Stimulated activated naive CD8-positive, alpha-beta T cell treated with anti-CD3 and anti-CD28 coated beads, Interleukin-15, Interleukin-2, amounts not matched to agents 100 ng/mL and 50 ng/mL, for 24 hours (primary cell): ENCODE measurements around the gene DHX58.

Experiments used
- H3K27ac Mint-ChIP-seq: one replicate; pipeline ENCODE4 v1.8.0; 2021; ENCODE audit warnings: mild to moderate bottlenecking, mixed read lengths
- H3K27me3 Mint-ChIP-seq: one replicate; pipeline ENCODE4 v1.8.0; 2021; ENCODE audit warnings: mixed read lengths
- H3K36me3 Mint-ChIP-seq: one replicate; pipeline ENCODE4 v1.8.0; 2021; ENCODE audit warnings: low read depth, mixed read lengths
- H3K4me1 Mint-ChIP-seq: one replicate; pipeline ENCODE4 v1.8.0; 2021; ENCODE audit warnings: low read depth, mixed read lengths
- H3K4me3 Mint-ChIP-seq: one replicate; pipeline ENCODE4 v1.8.0; 2021; ENCODE audit warnings: mild to moderate bottlenecking, mixed read lengths
- H3K9me3 Mint-ChIP-seq: one replicate; pipeline ENCODE4 v1.8.0; 2021; ENCODE audit warnings: mixed read lengths

Gene DHX58

GRCh38 chr17:42135151-42135550 lies 22.6 kb upstream of the DHX58 start:
- Mint-ChIP-seq H3K4me3 (no peak overlapping the region), H3K27ac (peak overlapping the region; percentile 26), H3K9me3 (no peaks in the 10 kb centered on the region), H3K36me3 (peaks cover 30% of the 10 kb centered on the region), H3K27me3 (no peaks in the 10 kb centered on the region), H3K4me1 (peaks cover 61% of the 10 kb centered on the region)

DNA sequence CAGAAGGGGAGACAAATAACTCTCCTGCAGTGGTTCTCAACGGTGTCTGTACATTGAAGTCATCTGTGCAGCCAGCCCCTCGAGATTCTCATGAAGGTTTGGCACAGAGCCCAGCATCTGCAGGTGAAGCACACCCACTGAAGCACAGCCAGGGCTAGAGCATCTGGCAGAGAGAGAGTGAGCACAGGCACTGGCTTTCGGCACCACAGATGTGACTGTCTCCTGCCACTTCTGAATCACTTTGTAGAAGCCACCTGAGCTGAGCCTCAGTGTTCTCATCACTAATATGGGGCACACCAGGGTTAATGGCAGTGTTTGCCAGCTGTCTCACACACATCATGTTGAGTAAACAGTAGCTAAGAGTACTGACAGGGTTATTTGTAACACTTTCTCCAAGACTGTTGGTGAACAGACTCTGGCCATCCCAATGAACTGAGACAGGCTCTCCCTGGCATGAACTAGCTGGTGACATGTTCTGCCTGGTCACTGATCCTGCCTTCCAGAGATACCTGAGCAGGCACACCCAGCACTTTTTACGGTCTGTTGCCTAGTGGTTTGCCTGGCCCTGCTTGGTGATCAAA lies 21.0 kb upstream of the DHX58 start:
- Mint-ChIP-seq H3K4me1 (peaks cover 65% of the 10 kb centered on the region), H3K9me3 (no peaks in the 10 kb centered on the region), H3K27ac (peak overlapping the region; percentile 82), H3K36me3 (peaks cover 41% of the 10 kb centered on the region), H3K4me3 (peak overlapping the region; percentile 25), H3K27me3 (no peaks in the 10 kb centered on the region)

GRCh38 chr17:42132941-42133340 lies 20.4 kb upstream of the DHX58 start:
- H3K27ac Mint-ChIP-seq = peak overlapping the region; percentile 82
- no peaks in the 10 kb centered on the region for H3K27me3 Mint-ChIP-seq
- H3K9me3 Mint-ChIP-seq = no peaks in the 10 kb centered on the region
- peaks cover 69% of the 10 kb centered on the region for H3K4me1 Mint-ChIP-seq
- peak overlapping the region; percentile 25 for H3K4me3 Mint-ChIP-seq
- H3K36me3 Mint-ChIP-seq = peaks cover 45% of the 10 kb centered on the region

- Mint-ChIP-seq H3K27ac (no peak overlapping the region), H3K27me3 (no peaks in the 10 kb centered on the region), H3K9me3 (no peaks in the 10 kb centered on the region), H3K4me1 (peaks cover 69% of the 10 kb centered on the region), H3K4me3 (no peak overlapping the region), H3K36me3 (peaks cover 46% of the 10 kb centered on the region)
These were observed 19.5 kb upstream of the DHX58 start for GRCh38 chr17:42131981-42132432.

- Mint-ChIP-seq H3K4me3 (no peak overlapping the region), H3K27me3 (no peaks in the 10 kb centered on the region), H3K27ac (peak overlapping the region; percentile 13), H3K9me3 (no peaks in the 10 kb centered on the region), H3K36me3 (peaks cover 47% of the 10 kb centered on the region), H3K4me1 (peaks cover 61% of the 10 kb centered on the region)
These were observed 18.7 kb upstream of the DHX58 start for GRCh38 chr17:42131232-42131631.

DNA sequence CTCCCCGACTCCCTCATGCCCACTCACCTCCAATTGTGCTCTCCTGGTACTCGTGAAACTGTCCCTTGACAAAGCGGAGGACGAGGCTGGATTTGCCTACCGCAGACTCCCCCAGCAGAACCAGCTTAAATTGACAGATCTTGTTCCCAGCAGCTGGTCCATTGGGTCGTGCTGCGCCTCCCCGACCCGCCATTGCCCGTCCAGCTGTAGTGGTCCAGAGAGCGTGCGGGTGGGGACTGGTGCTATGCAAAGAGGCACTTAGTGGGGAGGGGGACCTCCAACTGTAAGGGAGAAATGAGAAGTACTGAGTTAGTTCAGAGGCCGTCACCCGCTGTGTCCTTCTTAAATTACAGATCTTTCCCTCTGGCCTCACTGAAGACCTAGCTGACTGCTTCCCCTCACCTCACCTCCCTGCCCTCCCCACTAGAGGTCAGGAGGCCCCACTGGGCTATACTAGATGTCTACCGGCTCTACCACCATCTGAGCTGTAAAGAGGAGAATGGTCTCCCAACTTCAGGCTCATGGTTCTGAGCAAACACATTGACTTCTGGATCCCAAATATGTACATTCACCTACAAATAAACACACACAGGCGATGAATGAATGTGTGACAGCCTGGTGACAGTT lies 17.9 kb upstream of the DHX58 start:
- no peaks in the 10 kb centered on the region for H3K27me3 Mint-ChIP-seq
- H3K27ac Mint-ChIP-seq = peak overlapping the region; percentile 58
- peaks cover 49% of the 10 kb centered on the region for H3K36me3 Mint-ChIP-seq
- H3K4me3 Mint-ChIP-seq = no peak overlapping the region
- peaks cover 53% of the 10 kb centered on the region for H3K4me1 Mint-ChIP-seq
- H3K9me3 Mint-ChIP-seq = no peaks in the 10 kb centered on the region

GRCh38 chr17:42129109-42129837 lies 16.8 kb upstream of the DHX58 start:
- H3K4me3 Mint-ChIP-seq = no peak overlapping the region
- peaks cover 45% of the 10 kb centered on the region for H3K4me1 Mint-ChIP-seq
- peak overlapping the region; percentile 61 for H3K27ac Mint-ChIP-seq
- H3K9me3 Mint-ChIP-seq = no peaks in the 10 kb centered on the region
- peaks cover 43% of the 10 kb centered on the region for H3K36me3 Mint-ChIP-seq
- no peaks in the 10 kb centered on the region for H3K27me3 Mint-ChIP-seq

DNA sequence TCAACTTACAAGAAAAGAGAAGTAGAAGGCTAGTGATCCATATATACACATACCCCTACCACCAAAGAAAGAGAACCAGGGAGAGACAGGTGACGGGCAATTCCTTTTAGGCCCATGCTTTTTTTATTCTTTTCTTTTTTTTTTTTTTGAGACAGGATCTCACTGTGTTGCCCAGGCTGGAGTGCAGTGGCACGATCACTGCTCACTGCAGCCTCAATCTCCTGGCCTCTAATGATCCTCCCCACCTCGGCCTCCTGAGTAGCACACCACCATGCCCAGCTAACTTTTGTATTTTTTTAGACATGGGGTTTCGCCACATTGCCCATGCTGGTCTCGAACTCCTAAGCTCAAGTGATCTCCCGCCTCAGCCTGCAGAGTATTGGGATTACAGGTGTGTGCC lies 14.9 kb upstream of the DHX58 start:
- Mint-ChIP-seq H3K36me3 (peaks cover 43% of the 10 kb centered on the region), H3K4me3 (no peak overlapping the region), H3K9me3 (no peaks in the 10 kb centered on the region), H3K4me1 (peaks cover 27% of the 10 kb centered on the region), H3K27ac (peak overlapping the region; percentile 14), H3K27me3 (no peaks in the 10 kb centered on the region)

- Mint-ChIP-seq H3K9me3 (no peaks in the 10 kb centered on the region), H3K4me3 (no peak overlapping the region), H3K27me3 (no peaks in the 10 kb centered on the region), H3K4me1 (peaks cover 21% of the 10 kb centered on the region), H3K27ac (peak overlapping the region; percentile 14), H3K36me3 (peaks cover 43% of the 10 kb centered on the region)
These were observed 14.3 kb upstream of the DHX58 start for GRCh38 chr17:42126836-42127235.

- no peaks in the 10 kb centered on the region for H3K27me3 Mint-ChIP-seq
- no peak overlapping the region for H3K27ac Mint-ChIP-seq
- no peaks in the 10 kb centered on the region for H3K9me3 Mint-ChIP-seq
- peaks cover 36% of the 10 kb centered on the region for H3K36me3 Mint-ChIP-seq
- no peak overlapping the region for H3K4me3 Mint-ChIP-seq
- H3K4me1 Mint-ChIP-seq = peaks cover 15% of the 10 kb centered on the region
These were observed 13.1 kb upstream of the DHX58 start for GRCh38 chr17:42125565-42125964.

- Mint-ChIP-seq H3K27me3 (no peaks in the 10 kb centered on the region), H3K36me3 (peaks cover 26% of the 10 kb centered on the region), H3K27ac (no peak overlapping the region), H3K9me3 (no peaks in the 10 kb centered on the region), H3K4me3 (no peak overlapping the region), H3K4me1 (peaks cover 25% of the 10 kb centered on the region)
These were observed 11.7 kb upstream of the DHX58 start for GRCh38 chr17:42124256-42124655.

DNA sequence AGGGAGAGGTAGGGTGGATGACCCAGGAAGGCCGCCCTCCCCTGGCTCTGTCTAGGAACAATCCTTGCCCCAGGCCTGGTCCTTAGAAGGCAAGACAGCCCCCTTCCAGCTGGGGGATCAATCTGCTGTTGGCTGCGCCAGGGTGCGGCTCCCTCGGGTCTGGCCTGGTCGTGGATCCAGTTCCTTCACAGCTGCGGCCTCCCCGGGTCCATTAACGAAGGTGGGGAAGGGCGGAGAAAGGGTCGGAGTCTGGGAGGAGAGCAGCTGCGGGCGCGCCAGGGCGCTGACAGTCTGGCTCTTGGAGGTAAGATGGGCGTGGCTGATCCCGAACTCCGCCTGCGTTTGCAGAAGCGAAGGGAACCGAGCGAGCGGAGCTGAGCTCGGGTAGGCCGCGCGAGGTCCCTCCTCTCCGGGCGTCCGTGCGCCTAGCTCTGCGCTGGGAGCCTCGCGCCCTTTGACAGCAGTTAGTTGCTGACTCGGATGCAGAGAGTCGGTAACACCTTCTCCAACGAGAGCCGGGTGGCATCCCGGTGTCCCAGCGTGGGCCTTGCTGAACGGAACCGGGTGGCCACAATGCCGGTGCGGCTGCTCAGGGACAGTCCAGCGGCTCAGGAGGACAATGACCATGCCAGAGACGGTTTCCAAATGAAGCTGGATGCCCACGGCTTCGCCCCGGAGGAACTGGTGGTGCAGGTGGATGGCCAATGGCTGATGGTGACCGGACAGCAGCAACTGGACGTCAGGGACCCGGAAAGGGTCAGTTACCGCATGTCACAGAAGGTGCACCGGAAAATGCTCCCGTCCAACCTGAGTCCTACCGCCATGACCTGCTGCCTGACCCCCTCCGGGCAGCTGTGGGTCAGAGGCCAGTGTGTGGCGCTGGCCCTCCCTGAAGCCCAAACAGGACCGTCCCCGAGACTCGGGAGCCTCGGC lies 10.1 kb upstream of the DHX58 start, which contains the start of gene HSPB9:
TSS of gene HSPB9 (plus strand) at position 434 of the 933 bp plus-strand sequence. CDS start at position 481, 47 bp downstream.
- peaks cover 25% of the 10 kb centered on the region for H3K4me1 Mint-ChIP-seq
- H3K36me3 Mint-ChIP-seq = peaks cover 27% of the 10 kb centered on the region
- H3K27ac Mint-ChIP-seq = peak within 1 kb of the TSS; percentile 78
- H3K9me3 Mint-ChIP-seq = no peaks in the 10 kb centered on the region
- peak within 1 kb of the TSS; percentile 77 for H3K4me3 Mint-ChIP-seq
- H3K27me3 Mint-ChIP-seq = no peaks in the 10 kb centered on the region

GRCh38 chr17:42120770-42121769 lies 8.6 kb upstream of the DHX58 start, which contains the start of gene KAT2A:
KAT2A (minus strand) TSS chr17:42121367; CDS start chr17:42121304, 63 bp downstream.
- Mint-ChIP-seq H3K36me3 (peaks cover 30% of the 10 kb centered on the region), H3K27ac (peak within 1 kb of the TSS; percentile 78), H3K9me3 (no peaks in the 10 kb centered on the region), H3K27me3 (no peaks in the 10 kb centered on the region), H3K4me1 (peaks cover 35% of the 10 kb centered on the region), H3K4me3 (peak within 1 kb of the TSS; percentile 77)
